Esophagus muscularis mucosa (tissue), 4 donors: ENCODE results near the gene TMTC3.

Experiments used
- CTCF ChIP-seq, 3 experiments: fragments of 200-600 bp in 2 of 3; fragments of 450-650 bp in 1 of 3; sonication (generic) in 2 of 3; IDR thresholded peaks; one replicate each; pipeline ENCODE4 v1.5.1; 2017 to 2019; ENCODE audit warnings: antibody characterized with exemption in 3 of 3, mild to moderate bottlenecking in 2 of 3, moderate library complexity in 1 of 3
- EP300 ChIP-seq: sonication (generic); formaldehyde crosslinking; IDR thresholded peaks from one replicate; pipeline ENCODE4 v1.6.1; 2017; ENCODE audit warnings: antibody characterized with exemption
- POLR2A ChIP-seq: fragments of 450-650 bp; IDR thresholded peaks from one replicate; pipeline ENCODE4 v1.6.1; 2017; ENCODE audit warnings: antibody characterized with exemption, moderate library complexity, mild to moderate bottlenecking, low read depth
- POLR2AphosphoS5 ChIP-seq, 2 donors: sonication (generic); formaldehyde crosslinking; IDR thresholded peaks; one replicate each; pipeline ENCODE4 v1.6.1; 2017; ENCODE audit warnings: antibody characterized with exemption in 2 of 2

DNA sequence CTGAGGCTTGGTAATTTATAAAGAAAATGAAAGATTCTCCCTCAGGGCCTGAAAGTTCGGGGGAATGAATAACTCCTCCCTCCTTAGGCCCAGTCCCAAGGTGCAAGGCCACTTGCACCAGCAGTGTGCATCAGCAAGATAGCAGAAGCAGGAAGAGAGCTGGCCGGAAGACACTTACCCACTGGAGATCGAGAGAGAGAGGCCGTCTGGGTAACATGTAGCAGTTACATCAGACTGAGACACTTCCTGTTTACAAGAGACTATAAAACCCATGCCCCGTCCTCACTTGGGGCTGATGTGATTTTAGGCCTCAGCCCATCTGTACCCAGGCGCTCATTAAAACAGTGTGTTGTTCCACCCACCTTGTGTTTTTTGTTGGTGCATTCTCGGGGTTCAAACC, 85.2 kb downstream of the TMTC3 start:
- TF ChIP-seq POLR2AphosphoS5 (IDR thresholded peaks at IDR 0.05): no peak
- no peak for TF ChIP-seq CTCF (IDR thresholded peaks at IDR 0.05)
- no peak for TF ChIP-seq POLR2A
- no peak for TF ChIP-seq EP300
